Natural killer cell treated with Interleukin-12 subunit alpha and Interleukin-12 subunit beta and Interleukin-15 and Interleukin-18, amount 100 ng/mL, for 72 hours (primary cell): ENCODE data around the gene CD8A. TPM values are rescaled to one million over a fixed set of nuclear protein-coding genes. Genes with fewer than 3 reads are reported as not detected.

Experiments used
- total RNA-seq, 2 donors: library from RNA; stranded (reverse); gene quantifications; one replicate each; pipeline ENCODE4 v1.2.3, GENCODE V29; 2022

CD8A gene
- total RNA-seq, 2 donors from 2014 or later, result 67.8 to 85.0 TPM

Other genes with a start within 250 kb of the CD8A start
- gene CHMP3, start 227.5 kb downstream of the CD8A start, total RNA-seq, result 10 to 100 TPM; 41.9 to 45.1 TPM
- gene RNF103, start 167.0 kb downstream of the CD8A start, total RNA-seq, result 10 to 100 TPM; 11.2 to 13.4 TPM
- gene RMND5A, start 70.6 kb downstream of the CD8A start, total RNA-seq, result 10 to 100 TPM; 32.2 to 48.3 TPM
- gene CD8B, start 71.0 kb upstream of the CD8A start, total RNA-seq, result 10 to 100 TPM in 1 of 2 donors, 1 to 10 TPM in 1; 8.4 to 31.5 TPM
- 1 to 10 TPM in 1 of 2 donors, under 1 TPM in 1; 0.24 to 3.0 TPM for gene RGPD1, start 151.2 kb upstream of the CD8A start, total RNA-seq
- 1 to 10 TPM in 1 of 2 donors, not detected in 1; 2.4 TPM for gene PLGLB1, start 230.9 kb upstream of the CD8A start, total RNA-seq